Mesenteric fat pad (tissue), 1 donor: ENCODE measurements around the gene PTPN2. TPM values are rescaled to one million over a fixed set of nuclear protein-coding genes. Genes with fewer than 3 reads are reported as not detected.

Source experiments
- DNase-seq: peaks from one replicate; pipeline ENCODE4 v3.0.0-alpha.2; 2020; ENCODE audit warnings: low spot score
- total RNA-seq: library from RNA; stranded (reverse); fragmentation: NEBNext Ultra II Directional; extraction: Animal tissue kit (Norgen Biotek cat#: 25700); gene quantifications from one replicate; pipeline ENCODE4 v1.2.1, GENCODE V29; 2021
- donor health status: DM: yes; HTN: yes; CAD: no.

Gene PTPN2
- total RNA-seq, 1 donor from 2014 or later: 33.8 TPM

DNA sequence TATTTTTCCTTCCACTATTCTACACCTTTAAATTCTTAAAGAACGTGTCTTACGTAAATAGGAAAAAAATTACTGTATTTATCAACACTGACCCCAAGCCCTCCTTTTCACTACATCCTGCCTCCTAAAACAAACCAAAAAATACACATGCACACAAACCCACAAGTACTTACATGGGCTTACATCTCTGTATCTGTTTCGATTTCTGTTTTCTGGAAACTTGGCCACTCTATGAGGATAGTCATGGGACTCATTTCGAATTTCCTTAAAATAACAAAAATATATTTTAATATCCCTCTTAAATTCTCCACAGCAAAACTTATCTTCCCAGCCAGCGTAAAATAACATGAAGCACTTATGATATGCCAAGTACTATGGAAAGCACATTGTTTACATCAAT is 25.0 kb downstream of the PTPN2 start:
- no peak for DNase-seq

DNA sequence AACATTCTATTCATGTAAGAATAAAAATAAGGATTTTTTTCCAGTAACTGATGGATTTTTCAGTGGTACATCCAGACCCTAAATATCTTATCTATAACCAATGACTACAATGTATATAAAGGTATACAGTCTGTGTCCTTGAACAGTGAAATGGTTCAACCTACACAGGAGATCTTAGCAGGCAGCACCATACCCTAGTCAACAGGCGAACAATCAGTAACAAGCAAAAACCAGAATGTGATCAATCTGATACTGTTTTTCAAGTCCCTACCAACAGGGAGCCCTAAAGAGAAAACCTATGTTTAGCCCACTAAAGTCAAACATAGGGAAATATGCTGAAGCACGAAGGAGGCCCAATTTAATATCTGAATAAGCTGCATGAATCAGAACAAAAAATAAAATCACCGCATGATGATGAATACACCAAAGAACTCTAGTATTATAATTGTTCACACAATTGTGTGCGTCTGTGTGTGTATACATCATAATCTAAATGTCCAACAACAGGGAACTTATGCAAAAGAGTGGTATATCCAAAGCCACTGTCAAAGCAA is 26.0 kb downstream of the PTPN2 start:
- DNase-seq: no peak

DNA sequence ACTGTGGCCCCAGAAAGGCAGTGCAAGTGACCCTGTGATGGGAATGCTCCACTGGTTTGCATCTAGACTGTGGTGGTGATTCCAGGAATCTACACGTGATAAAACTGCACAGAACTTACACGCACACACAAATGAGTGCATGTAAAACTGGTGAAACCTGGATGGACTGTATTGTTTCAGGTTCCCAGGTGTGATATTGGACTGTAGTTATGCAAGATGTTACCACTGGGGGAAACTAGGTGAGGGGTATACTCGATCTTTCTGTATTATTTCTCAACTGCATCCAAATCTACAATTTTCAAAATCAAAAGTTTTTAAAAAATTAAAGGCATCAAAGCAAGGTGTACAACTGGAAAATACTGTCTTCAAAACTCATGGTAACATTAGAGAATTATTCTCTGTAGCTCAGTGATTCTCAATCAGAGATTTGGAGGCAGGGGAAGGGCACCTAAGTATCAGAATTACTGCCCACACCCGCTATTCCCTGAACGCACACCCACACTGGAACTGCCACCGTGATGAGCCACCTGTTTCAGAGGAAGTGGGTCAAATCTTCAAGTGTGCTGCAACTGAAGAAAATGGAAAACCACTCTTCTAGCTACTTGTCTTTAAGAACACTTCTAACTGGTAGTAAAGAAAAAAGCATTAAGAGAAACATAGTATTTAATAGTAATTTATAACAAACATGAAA is 26.7 kb downstream of the PTPN2 start:
- no peak for DNase-seq

DNA sequence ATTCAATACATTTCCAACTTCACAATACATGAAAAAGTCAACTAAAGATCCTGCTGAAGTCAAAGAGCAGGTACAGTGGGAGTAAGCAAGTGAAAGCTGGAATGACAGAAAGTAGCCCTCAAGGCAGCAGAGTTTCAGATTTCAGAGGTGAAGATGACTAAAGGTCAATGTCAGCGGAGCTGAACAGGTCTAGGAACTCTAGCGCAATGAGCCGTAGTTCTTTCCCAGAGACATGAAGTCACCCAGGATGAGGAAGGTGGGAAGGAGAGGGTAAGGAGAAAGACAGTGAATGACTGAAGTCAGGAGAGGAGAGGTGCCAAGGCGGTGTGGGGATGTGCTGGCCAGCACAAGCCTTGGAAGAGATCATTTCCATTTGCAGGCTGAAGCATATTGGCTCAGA is 28.1 kb downstream of the PTPN2 start:
- DNase-seq: no peak

DNA sequence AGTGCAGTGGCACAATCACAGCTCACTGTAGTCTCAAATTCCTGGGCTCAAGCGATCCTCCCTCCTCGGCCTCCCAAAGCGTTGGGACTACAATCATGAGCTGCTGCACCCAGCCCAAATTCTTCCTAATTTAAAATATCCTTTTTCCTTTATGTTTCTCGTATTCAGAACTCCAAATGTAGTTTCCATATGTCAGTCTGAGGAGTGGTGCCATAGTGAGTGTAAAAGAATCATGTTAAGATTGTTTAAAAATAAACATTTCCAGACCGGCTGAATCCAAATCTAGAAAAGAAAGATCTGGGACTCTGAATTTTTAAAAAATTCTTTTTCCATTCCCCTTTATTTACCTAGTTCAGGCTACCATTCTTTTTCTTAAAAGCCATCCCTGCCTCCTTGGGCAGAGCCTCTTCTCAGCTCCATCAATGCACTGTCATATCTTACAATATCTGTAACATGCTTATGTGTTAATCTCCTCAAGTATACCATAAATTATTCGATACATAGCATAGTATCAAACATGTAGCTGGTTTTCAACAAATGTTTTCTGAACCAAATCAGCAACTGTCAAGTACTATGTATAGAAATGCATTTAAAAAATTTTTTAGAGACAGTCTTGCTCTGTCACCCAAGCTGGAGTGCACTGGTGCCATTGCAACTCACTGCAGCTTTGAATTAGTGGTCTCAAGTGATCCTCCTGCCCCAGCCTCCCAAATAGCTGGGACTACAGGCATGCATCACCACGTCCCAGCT is 31.3 kb downstream of the PTPN2 start:
- no peak for DNase-seq

DNA sequence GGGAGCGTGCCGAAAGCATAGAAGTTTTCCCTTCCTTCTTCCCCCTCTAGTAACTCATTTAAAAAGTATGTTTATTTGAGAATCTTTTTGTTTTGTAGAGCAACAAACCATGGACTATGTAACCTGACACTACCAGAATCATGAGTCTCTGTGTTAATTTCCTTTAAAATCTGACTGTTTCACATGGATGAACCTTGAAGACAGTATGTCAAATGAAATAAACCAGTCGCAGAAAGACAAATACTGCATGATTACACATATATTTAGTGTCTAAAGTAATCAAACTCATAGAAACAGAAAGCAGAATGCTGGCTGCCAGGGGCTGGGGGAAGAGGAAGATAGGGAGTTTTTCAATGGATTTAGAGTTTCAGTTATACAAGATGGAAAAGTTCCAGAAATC is 32.3 kb downstream of the PTPN2 start:
- DNase-seq: no peak

DNA sequence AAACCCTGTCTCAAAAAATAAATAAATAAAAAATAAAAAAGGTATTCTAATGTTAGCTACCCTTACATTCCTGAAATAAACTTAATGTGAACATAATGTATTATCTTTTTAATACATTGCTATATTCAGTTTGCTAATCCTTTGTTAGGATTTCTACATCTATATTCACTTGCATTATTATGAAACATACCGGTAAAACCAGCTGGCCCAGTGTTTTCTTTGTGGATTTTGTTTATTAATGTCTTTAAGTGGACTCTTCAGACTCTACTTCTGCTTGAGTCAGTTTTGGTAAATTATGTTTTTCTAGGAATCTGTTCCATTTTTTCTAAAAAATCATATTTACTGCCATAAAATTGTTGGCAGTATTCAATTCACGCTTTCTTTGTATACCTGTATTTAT is 34.5 kb downstream of the PTPN2 start:
- DNase-seq: no peak

DNA sequence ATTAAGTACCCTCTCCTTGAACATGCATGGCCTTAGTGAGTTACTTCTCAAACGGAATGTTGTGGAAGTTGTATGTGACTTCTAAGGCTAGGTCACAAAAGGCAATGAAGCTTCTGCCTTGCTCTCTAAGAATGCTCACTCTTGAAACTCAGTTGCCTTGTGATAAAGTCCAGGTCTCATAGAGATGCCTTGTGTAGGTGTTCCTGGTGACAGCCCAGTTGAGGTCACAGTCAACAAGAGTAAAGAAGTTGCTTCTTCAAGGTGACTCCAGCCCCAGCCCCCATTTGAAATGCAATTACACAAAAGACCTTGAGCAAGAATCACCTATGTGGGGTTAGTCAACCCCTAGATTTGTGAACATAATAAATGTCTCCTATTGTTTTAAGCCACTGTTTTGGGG is 35.6 kb downstream of the PTPN2 start:
- no peak for DNase-seq

DNA sequence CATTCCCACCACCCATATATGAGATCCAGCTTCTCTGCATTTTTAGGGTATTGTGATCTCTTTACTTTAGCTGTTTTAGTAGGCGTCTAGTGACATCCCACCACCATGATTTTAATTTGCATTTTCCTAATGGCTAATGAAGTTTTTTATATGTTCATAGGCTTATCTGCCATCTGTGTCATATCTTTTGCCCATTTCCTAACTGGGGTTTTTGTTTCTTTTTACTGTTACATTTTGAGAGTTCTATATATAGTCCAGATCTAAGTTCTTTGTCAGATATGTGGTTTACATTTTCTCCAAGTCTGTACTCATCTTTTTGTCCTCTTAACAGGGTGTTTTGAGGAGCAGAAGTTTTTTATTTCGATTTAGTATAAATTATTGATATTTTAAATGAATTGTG is 39.6 kb downstream of the PTPN2 start:
- DNase-seq: no peak

DNA sequence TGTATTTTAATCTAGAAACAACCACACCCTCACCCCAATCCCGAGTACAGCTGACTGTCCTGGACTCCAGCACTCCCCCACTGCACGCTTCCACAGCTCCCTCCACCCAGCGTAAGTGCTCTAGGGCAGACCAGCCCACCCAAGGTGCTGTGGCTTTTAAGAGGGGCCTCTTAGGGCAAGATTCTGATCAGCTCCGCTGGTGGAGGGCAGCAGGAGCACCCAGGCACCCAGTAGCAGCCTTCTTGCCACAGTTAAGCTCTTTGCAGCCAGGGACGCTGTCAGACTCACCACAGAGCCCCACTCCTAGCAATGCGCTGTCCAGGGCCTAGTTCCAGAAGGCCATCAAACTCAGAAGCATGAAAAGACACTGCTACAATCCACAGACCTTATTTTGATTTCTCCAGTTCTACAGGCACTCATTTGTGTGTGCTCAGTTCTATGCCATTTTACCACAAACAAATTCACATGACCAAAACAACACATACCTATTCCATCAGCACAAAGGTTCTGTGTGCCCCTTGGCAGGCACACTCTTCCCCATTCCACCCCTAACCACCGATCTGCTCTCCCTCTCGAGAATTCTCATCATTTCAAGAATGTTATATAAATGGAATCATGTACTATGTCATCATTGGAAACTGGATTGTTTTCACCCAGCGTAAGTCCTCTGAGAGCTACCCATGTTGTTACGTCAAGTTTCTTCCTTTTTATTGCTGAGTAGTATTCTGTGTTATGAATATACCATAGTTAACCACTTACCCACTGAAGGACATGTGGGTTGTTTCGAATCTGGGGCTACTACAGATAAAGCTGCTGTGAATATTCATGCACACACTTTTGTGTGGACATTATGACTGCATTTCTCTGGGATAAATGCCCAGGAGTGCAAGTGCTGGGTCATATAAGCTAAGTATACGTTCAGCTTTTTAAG is 40.4 kb downstream of the PTPN2 start:
- DNase-seq: no peak

DNA sequence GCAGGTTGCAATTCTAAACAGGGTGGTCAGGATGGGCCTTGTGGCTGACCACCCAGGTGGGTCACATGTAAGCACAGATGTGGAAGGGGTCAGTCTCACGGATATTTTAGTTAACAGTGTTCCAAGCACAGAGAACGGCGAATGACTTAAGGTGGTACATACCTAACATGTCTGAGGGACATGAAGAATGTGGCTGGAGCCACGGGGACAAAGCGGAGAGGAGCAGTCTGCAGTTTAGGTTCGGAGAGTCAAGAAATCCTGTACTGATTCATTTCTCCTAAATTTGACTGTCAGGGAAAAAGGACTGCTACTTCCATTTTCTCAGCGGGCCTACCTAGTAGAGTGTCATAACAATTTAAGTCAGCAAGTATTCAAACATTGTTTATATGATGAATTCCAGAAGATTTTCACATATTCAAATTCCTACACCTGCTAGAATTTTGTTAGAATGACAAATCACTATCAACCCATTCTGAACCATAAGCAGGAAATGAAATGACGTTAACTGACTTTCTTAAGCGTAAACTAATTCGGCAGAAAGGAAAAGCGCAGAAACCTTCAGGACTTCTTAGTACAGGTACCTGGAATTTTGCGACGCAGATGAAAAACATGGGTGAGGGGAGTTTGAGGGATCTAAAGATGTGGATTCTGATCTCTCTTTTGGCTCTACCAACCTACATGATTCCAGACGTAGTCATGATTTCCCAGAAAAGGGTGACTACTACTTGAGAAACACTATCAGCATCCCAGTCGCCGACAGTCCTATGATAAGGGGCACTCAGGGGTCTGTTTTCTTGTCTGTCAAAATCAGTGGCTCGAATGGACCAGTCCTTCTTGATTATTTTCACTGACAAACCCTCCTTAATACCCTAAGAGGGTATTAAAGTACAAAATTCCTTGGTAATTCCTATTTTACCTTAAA is 41.3 kb downstream of the PTPN2 start:
- DNase-seq: no peak

DNA sequence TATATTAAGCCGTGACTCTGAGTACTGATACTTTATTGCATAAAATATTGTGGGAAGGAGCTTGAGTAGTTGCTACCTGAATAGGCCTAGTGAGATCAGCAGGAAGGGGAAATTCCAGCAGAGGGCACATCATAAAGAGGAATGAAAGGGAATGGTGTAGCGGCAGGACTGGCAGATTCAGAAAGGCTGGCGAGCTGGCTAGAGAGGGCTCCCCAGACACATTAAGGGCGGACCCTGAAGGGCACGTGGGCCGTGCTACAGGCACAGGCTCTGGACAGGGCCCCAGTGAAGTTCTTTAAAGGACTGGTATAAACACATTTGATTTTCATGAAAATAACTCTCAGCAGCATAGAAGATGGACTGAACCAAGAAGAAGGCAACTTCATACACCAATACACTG is 43.0 kb downstream of the PTPN2 start:
- DNase-seq: no peak

DNA sequence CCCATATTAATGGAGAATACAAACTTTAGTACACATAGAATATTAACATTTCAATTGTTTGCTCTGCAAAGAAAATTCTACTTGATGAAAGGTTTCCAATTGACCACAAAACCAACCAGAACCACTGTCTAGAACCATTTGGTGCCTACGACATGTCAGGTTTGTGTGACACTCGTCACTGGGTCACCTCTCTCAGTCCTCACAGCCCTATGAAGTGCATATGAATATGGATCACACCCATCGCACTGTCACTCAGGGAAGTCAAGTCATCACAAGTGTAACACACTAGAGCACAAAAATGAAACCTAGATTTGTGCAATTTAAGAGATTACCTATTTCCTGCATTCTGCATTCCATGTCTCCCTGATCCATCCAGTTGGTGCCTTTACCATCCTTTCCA is 43.7 kb downstream of the PTPN2 start:
- no peak for DNase-seq

DNA sequence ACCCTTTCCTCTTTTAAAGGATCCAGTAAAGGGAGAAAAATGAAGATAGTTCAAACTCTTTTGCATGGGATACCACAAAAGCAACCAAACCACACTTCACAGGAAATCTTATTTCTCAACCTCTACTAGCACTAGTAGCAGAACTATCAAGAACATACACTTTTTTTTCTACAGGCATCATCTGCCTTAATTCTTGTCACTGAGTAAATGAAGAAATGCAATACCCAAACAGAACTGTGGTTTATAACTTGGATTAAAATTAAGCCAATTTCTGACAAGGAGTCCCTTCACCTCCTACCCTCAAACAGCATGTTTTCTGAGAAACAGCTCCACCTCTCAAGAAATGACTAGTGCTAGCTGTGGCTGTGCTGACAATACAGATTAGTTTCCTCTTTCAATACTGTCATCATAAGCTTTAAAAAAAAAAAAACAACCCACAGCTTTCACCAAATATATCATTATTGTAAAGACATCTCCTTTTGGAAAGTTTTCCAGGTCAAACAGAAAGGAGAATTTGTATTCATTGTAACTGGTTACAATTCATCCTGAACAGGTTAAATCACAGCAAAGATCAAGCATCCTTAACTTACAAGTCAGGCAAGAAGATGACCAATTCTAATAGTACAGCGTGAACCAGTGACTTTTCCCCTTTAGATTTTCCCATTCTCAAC is 44.4 kb downstream of the PTPN2 start:
- DNase-seq: no peak

DNA sequence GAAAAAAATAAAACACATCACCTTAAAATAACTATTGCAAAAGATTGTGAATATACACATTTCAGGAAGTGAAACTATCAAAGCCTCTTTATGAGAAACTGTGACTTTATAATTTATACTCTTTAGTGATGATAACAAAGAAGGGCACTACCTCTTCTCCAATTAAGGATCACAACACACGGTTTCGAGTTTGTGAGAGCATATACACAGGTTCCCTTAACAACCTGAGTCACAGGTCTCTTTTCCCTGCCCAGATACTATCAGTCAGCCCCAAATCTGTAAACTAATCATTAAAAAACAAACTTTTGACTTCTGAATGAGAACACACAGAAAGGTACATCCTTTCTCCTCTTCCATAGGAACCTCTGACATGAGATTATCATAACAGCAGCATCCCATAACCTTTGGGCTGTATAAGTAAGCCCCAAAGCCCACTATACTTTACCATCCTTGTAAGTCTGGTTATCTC is 44.9 kb downstream of the PTPN2 start:
- DNase-seq: no peak

DNA sequence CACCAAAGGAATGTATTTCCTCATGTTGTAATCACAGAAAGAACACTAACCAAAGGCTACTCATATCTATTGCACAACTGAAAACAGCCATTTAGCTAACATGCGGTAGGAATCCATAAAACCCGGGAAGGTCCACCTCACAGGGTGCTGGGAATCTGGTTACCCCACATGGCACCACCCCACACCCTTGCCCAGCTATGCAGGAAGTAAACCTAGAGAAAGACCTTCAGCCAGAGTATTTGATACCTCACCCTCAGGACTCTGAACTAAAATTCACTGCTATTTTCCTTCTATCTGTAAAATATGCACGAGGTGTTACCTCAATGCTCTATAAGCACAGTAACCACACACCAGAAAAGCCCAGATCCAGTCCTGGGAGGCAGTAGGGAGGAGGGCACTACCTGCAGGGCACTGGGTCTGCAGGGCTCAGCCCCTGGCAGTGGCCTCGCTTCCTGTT is 45.8 kb downstream of the PTPN2 start:
- no peak for DNase-seq

DNA sequence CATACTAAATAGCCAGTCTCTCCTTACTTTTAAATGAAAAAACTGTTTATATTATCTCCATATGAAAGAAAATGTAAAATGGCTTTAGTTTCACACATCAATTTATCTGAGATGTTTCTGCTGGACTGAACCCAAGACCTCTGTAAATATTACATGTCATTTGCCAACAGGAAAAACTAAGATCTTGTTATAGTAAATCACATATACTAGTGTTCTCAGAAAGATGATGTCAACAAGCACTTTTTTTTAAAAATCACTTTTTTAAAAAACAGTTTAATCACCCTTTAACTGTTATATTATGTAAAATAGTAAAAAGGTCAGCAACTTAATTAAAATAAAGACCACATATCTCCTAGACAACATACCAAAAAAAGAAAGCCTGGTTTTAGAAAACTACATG is 46.3 kb downstream of the PTPN2 start:
- DNase-seq: no peak

DNA sequence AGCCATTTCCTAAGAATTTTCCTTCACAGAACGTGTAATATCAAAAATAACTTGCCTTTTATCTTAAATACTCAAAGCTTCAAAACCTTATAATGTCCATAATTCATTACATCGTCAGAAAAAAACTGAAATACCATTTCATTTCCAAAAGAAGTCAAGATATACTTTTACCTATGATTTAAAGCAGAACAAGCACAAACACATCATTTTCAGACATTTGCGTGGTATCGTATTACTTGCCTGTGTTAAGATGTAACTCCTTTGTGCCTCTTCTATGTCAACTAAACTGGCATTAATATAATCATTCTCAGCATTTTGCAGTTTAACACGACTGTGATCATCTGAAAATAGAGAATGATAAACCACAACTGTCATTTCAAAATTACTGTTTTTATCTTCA is 47.5 kb downstream of the PTPN2 start:
- DNase-seq: no peak

DNA sequence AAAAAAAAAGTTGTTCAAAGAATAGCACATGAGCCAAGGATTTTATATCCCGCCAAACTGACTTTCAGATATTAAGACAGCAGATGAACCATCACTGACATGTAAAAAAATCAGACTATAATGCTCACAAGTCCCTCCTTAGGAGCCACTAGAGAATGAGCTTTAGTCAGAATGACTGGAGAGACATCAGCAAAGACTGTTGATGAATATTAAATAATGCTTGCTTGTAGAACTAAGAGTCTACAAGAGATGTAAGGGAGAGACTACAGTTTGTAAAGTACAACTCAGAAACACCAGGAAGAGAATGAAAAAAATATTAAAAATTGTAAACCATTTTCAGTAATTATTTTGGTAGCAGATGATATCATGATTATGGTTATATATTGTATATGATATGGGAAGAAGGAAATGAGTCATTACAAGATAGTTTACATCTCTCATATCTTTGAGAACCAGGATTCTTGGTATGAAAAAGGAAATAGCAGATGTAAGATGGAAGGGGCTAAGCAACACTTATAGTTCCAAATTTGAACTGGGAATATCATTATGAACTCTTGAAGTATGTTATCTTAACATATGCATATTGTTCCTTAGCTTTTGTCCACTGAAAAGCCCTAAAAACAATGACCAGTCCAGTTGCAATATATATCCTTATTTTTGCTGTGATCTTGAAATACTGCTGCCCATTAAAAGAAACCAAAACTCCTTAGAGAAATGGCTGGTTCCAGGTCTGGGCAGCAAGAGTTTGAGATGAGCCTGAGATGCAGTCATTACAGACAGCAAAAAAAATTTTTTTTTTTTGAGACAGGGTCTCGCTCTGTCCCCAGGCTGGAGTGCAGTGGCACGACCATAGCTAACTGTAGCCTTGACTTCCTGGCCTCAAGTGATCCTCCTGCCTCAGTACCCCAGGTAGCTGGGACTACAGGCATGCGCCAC is 55.7 kb downstream of the PTPN2 start:
- no peak for DNase-seq
